Measurements from ENCODE around the gene PDGFRA.

The PDGFRA gene

DNA sequence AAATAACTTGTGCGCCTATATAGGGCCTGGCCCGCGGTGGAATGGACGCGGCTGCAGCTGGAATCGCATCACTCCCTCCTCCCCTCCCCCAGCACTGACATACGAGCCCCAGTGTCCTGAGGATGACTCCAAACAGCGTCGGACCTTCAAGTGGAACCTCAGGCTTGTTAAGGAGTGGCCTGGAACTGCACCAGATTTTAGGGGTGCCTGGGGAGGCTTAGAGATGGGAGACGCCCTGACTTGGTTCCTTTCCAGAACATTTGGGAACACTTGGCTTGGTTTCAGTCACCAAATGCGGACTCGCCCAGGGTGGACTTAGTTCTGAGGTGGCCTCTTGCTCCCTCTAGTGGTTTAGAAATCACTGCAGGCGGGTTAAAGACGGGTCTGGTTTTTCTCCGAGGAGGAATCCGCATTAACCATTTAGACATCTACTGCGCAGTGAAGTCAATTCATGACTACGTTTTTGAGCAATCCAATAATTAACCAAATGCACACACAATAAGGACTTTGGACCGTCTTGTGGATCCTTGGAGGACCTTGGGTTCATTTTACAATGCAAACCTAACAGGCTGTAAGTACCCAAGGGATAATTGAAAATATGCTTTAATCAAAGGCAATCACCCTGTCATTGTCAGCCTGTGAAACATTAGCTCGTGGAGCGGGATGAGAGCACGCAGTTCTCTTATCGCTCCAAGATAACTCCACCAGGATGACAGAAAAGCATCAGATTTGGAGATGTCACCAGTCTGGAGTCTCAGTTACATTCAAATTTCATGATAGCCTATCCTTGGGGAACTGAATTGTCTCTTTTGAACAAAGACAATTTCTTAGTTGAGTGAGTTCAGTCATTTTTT, 11.2 kb upstream of the PDGFRA start:
- ATAC-seq (no peak), DNase-seq (peak; percentile 55)
- Mint-ChIP-seq H3K27ac (no peak overlapping the region), H3K9me3 (no peaks in the 10 kb centered on the region), H3K4me3 (no peak overlapping the region), H3K27me3 (peaks cover 43% of the 10 kb centered on the region), H3K4me1 (peaks cover 5% of the 10 kb centered on the region), H3K36me3 (ENCODE audit: low read depth) (no peaks in the 10 kb centered on the region)

DNA sequence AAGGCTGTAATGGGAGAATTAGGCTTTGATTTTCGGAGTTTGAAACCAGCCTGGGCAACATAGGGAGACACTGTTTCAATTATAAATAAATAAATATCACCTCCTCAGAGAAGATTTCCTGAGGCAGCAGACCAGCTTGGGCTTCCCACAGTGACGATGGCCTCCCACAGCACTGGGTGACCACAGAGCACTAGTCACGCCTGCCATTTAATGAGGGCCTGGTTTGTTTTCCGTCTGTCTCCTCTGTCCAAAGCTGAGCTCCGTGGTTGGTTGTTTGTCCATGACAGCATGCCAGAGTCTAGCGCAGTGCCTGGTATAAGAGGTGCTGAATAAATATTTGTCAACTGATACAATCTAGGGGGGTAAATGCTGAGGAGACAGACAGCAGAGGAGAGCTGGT, 10.4 kb upstream of the PDGFRA start:
- Mint-ChIP-seq H3K4me1 (peaks cover 5% of the 10 kb centered on the region), H3K27me3 (peaks cover 45% of the 10 kb centered on the region), H3K4me3 (no peak overlapping the region), H3K27ac (no peak overlapping the region), H3K36me3 (ENCODE audit: low read depth) (no peaks in the 10 kb centered on the region), H3K9me3 (no peaks in the 10 kb centered on the region)
- ATAC-seq (no peak), DNase-seq (no peak)

DNA sequence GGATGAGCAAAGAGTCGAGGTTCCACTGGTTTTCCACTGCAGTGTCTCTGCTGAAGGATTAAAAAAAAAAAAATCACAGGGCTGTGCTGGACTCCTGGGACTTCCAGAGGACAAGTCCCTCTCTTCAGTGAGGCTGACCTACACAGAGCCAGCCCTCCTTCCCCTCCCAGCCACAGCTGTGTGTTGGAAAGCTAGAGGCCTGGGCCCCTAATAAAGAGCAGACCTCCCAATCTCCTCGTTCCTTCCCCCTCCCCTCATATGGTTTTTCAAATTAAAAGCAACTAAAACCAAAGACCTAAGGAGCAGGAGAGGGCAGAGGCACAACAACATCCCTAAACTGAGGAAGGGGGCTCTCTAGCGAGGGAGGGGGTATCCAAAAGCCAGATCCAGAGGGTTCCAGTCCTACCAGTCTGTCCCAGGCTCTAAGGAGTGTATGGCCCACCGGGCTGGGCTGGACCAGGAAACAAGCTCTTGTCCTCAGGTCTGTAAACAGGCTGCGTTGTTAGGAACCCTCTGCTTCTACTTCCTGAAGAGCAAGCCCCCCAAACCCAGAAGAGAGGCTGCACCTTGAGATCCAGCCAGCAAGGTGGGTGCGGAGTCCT, 4.0 kb upstream of the PDGFRA start:
- no peak overlapping the region for H3K27ac Mint-ChIP-seq
- no peaks in the 10 kb centered on the region for H3K9me3 Mint-ChIP-seq
- peaks cover 33% of the 10 kb centered on the region for H3K4me1 Mint-ChIP-seq
- H3K27me3 Mint-ChIP-seq, result peaks cover 81% of the 10 kb centered on the region
- DNase-seq (no peak), ATAC-seq (no peak)
- no peaks in the 10 kb centered on the region for H3K36me3 Mint-ChIP-seq (ENCODE audit: low read depth)
- no peak overlapping the region for H3K4me3 Mint-ChIP-seq

DNA sequence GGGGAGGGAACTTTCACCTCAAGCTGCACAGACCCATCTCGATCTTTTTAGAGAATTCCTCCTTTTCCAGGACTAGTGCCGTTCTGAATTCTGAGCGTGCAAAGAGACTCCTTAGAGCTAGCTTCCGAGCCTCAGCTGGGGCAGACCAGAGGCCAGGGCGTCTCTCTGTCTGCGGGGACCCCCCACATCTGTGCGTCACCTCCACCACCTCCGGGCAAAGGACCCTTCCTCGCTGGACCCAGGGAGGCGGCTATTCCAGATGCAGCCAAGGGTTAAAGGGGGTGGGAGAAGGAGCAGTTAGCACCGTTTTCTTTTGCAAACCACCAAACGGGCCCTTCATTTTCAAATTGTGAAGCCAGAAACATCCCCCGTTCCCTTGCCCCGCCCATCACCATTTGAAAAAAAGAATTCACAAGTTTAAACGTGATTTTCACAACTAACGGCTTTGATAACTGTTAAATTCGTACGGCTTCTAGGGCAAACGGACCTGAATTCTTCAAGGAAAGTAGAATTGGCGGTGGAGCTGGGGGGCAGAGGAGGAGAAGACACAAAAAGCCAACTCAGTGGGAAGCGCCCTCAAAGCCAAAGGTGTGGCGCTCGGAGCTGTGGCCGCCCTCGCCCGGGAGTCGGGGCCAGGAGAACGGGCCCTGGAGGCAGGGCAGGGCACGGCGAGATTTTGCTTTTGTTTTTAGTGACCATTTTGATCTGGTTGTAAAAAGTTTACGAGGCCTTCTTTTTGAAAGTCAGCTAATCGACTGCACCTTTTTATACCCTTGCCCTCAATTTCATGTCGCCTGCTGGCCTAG, 3.3 kb upstream of the PDGFRA start:
- peaks cover 85% of the 10 kb centered on the region for H3K27me3 Mint-ChIP-seq
- DNase-seq, result peak; percentile 3
- H3K36me3 Mint-ChIP-seq (ENCODE audit: low read depth), result no peaks in the 10 kb centered on the region
- no peaks in the 10 kb centered on the region for H3K9me3 Mint-ChIP-seq
- H3K27ac Mint-ChIP-seq, result no peak overlapping the region
- no peak for ATAC-seq
- peaks cover 33% of the 10 kb centered on the region for H3K4me1 Mint-ChIP-seq
- peak overlapping the region; percentile 67 for H3K4me3 Mint-ChIP-seq

DNA sequence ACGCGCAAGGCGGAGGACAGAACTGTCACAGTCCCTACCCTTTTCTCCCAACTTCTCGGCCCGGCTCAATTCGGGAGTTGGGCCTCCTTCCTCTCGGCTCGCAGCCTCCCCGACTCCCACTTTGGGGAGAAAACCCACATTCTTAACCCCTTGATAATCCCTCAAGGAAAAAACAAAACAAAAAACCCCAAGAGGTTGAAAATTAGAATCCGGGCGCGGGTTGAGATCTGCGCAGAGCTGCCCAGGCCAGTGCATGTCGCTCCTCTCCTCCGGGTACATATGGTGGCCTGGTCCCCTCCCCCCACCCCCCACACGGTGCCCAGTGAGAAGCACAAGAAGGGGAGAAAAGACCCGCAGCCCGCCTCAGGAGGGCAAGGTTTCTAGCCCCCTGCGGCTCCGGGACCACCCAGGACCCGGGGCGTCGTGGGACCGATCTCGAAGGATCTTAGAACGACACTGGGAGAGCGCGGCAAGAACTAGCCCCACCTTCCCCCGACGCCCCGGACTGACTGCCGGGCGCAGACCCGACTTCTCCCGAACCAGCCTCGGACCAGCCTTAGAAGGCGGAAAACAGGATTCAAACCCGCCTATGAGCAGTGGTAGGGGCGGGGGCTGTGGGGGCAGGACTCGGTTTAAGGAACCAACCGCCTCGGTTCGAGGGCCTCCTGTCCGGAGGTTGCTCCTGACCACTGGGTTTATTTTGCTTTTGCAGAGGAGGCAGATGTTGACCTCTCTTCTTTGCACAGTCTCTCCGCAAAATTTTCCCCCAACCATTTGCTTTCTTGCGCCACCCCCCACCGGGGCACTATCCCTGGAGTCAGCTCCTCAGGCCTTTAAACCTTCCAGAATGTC, 2.5 kb upstream of the PDGFRA start:
- Mint-ChIP-seq H3K4me1 (peaks cover 36% of the 10 kb centered on the region), H3K36me3 (ENCODE audit: low read depth) (no peaks in the 10 kb centered on the region), H3K27ac (no peak overlapping the region), H3K4me3 (peak overlapping the region; percentile 67), H3K9me3 (no peaks in the 10 kb centered on the region), H3K27me3 (peaks cover 91% of the 10 kb centered on the region)
- DNase-seq, result peak; percentile 5
- no peak for ATAC-seq

DNA sequence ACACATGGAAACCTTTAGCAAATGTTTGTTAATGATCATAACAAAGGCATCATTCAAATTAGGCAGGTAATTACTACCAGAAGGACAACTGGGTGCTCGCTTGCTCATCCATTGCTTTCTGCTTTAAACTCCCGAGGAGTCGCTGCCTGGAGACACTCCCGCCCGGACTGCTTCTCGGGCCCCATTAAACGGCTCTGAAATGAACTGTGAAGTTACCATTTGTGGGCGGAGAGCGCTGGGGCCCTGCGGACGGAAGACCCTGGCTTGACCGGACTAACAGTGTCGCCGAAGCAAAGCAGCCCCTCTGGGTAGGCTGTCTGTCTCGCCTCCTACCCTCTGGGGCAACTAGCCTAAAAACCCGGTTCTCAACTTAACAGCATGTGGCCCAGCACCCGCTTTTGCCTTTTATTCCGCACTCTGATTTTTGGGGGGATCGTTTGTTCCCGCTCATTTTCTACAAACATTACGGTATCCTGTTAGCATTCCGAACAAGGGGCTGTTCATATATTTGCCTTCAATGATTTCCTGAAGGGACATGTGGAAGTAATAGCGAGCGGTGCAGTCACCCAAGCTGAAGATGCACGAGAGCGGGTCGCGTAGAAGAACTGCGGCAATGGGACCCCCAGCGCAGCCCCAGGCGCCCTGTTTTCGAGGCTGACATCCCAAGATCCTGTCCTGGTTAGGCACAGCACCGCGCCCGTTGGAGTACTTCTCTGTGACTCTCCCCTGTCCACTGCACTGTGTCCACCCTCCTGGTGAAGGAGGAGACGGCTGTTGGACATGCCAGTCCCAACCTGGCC, 1.6 kb upstream of the PDGFRA start:
- Mint-ChIP-seq H3K27ac (no peak overlapping the region), H3K36me3 (ENCODE audit: low read depth) (no peaks in the 10 kb centered on the region), H3K4me1 (peaks cover 39% of the 10 kb centered on the region), H3K9me3 (no peaks in the 10 kb centered on the region), H3K4me3 (peak overlapping the region; percentile 67), H3K27me3 (peaks cover 93% of the 10 kb centered on the region)
- peak; percentile 4 for DNase-seq
- ATAC-seq, result no peak

DNA sequence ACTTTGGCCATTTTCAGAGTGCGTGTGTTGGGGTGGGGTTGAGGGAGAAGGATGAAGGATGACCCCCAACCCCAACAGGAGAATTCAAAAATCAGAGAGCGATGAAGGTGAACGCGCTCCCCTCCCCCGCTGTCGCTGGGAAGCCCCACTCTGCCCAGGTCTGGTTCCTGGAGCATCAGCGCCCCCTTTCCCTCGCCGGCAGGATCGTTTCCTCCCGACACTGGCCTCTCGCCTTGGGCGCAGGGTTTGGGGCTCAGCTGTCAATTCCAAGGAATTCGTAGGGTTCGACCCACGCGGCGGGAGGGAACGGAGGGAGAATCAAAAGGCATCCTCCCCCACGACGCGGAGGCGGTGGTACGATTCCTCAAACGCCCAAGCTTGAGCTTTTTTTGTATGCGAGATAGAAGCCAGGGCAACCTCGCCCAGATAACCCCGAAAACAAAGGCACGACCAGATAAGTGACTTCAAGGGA, 1.0 kb upstream of the PDGFRA start:
- Mint-ChIP-seq H3K9me3 (no peaks in the 10 kb centered on the region), H3K27ac (no peak overlapping the region), H3K4me1 (peaks cover 39% of the 10 kb centered on the region), H3K27me3 (peaks cover 89% of the 10 kb centered on the region), H3K4me3 (peak overlapping the region; percentile 67), H3K36me3 (ENCODE audit: low read depth) (no peaks in the 10 kb centered on the region)
- peak; percentile 60 for ATAC-seq
- peak; percentile 70 for DNase-seq

DNA sequence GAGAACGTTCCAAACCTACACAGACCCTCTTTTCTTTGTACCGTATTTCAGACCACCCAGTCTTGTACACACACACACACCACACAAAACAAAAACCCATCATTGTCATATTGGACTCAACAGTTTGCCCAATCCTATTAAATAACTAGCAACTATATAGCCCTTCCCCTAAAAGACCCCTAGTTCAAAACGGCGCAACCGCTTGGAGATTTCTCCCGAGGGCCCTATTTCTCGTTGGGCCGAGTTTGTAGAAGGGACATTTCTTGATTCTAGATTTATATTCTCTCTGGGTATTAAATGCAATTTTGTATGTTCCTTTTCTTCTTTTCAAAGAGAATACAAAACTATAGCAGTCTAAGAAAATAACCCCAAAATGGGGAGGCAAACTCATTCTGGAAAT, 547 bp upstream of the PDGFRA start:
- DNase-seq, result no peak
- no peaks in the 10 kb centered on the region for H3K9me3 Mint-ChIP-seq
- peaks cover 84% of the 10 kb centered on the region for H3K27me3 Mint-ChIP-seq
- H3K27ac Mint-ChIP-seq, result no peak overlapping the region
- ATAC-seq, result no peak
- no peaks in the 10 kb centered on the region for H3K36me3 Mint-ChIP-seq (ENCODE audit: low read depth)
- peaks cover 39% of the 10 kb centered on the region for H3K4me1 Mint-ChIP-seq
- no peak overlapping the region for H3K4me3 Mint-ChIP-seq

DNA sequence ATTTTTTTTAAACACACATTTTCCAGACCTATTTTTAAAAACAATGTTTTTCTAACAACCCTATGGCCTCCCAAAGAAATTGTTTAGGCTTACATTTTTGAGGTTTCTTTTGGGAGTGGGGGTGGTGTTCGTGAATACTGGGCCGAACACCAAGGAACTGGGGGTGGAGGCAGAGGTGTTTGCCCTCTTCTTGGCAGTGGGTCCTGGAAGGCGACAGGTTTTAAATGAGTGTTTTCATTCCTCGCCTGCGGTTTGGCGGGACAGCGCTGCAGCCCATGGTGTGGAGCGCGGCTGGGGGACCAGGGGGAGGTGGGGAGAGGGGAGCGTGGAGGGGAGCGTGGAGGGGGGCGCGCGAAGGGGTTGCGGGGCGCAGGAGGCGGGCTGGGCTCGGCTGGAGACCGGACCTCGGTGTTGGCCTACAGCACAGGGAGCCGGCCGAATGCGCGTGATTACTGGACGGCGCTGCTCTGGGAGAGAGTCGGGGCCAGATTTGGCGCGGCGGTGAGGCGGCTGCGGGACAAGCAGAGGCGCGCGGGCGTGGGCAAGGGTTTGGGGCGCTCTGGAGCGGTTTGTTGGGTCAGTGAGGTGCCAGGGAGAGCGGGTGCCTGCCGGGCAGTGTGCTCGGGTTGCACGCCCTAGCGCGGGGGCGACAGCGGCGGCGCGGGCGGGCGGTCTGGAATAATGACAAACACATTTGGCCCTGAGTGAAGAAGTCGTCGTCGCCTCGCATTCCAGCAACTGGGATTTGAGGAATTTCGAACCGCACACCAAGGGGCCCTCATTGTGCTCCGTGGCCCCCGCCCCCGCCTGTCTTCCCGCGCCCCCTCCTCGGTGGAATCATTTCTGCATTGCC, 764 bp downstream of the PDGFRA start:
- Mint-ChIP-seq H3K4me3 (no peak overlapping the region), H3K4me1 (peaks cover 49% of the 10 kb centered on the region), H3K27me3 (peaks cover 83% of the 10 kb centered on the region), H3K27ac (no peak overlapping the region), H3K36me3 (ENCODE audit: low read depth) (no peaks in the 10 kb centered on the region), H3K9me3 (no peaks in the 10 kb centered on the region)
- peak; percentile 4 for DNase-seq
- no peak for ATAC-seq

DNA sequence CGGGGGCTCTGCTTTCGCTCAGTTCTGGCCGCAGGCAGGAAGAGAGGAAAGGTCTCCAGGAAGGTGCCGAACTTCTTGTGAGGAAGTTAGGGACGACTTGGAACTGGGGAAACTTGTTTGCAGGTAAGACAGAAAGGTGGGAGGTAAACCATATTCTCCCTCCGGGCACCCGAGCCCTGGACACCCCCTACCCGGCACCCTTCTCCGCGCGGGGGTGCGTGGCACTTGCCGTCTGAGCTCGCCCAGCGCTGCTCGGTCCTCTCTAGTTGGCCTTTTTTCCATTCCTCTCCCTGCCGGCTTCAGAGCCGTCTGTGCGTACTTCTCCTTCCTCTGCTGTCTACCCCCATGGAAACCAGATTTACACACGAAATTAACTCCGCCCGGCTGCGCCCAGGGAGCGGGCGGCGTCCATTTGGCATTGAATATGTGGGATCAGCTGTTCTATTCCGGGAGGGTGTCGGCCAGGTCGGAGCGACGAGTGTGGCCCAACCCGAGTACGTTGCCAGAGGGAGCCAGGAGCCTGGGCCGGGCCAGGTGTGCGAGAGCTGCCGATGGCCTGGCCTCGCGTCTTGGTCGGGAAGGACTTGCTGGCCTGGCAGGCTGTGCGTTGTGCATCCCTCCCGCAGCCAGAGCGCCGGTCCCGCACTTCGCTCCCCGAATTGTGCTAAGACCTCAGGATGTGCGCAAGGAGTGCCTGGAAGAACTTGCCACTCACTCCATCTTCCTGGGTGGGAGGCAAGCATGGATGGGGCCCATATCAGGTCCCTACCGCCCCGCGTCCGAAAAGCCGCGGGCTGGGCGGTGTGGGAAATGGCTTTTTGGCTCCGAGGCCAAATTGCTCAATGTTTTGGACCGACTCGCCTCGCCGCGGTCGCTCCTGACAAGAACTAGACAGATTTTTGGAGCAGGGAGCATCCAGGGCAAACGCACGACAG, 1.7 kb downstream of the PDGFRA start:
- no peak overlapping the region for H3K27ac Mint-ChIP-seq
- no peaks in the 10 kb centered on the region for H3K36me3 Mint-ChIP-seq (ENCODE audit: low read depth)
- H3K9me3 Mint-ChIP-seq, result no peaks in the 10 kb centered on the region
- H3K27me3 Mint-ChIP-seq, result peaks cover 81% of the 10 kb centered on the region
- no peak for ATAC-seq
- H3K4me3 Mint-ChIP-seq, result no peak overlapping the region
- DNase-seq, result no peak
- peaks cover 49% of the 10 kb centered on the region for H3K4me1 Mint-ChIP-seq

DNA sequence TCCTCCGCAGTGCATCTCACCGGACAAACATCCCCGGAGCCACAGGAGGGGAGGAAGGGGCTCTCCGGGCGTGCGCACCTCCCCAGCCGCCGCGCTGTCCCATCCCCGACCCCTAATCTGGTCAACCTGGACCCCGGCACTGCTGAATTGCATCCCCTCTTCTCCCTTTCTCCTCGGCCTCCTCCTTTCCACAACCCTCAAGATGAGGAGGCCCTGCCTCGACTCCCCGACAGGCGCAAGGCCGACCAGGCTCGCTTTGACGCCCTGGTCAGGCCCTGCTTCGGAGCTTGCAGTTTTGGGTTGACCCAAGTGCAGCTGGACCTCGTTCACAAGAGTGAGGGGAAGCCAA, 2.3 kb downstream of the PDGFRA start:
- H3K4me1 Mint-ChIP-seq, result peaks cover 44% of the 10 kb centered on the region
- DNase-seq (peak; percentile 3), ATAC-seq (no peak)
- H3K9me3 Mint-ChIP-seq, result no peaks in the 10 kb centered on the region
- H3K4me3 Mint-ChIP-seq, result no peak overlapping the region
- H3K27ac Mint-ChIP-seq, result no peak overlapping the region
- H3K36me3 Mint-ChIP-seq (ENCODE audit: low read depth), result no peaks in the 10 kb centered on the region
- H3K27me3 Mint-ChIP-seq, result peaks cover 77% of the 10 kb centered on the region

Measured in activated naive CD8-positive, alpha-beta T cell treated with anti-CD3 and anti-CD28 coated beads, Interleukin-2, amount 50 U/mL, for 24 hours (primary cell).